GM21737 (cell line): ENCODE data around the gene LRP2BP.

ENCODE experiments used
- ATAC-seq: cut with Tn5 transposase; IDR thresholded peaks from one replicate; pipeline ENCODE4 v1.9.1; 2021; ENCODE audit warnings: mild to moderate bottlenecking, moderate library complexity; ENCODE audit not compliant: unreplicated experiment

Gene LRP2BP

GRCh38 chr4:185395956-185396723, 416 bp upstream of the LRP2BP start:
- ATAC-seq = peak; percentile 80

GRCh38 chr4:185394568-185395237, 1.0 kb downstream of the LRP2BP start:
- no peak for ATAC-seq

- no peak for ATAC-seq
Observed at GRCh38 chr4:185392156-185392555, 3.6 kb downstream of the LRP2BP start.

GRCh38 chr4:185390941-185391340, 4.8 kb downstream of the LRP2BP start:
- no peak for ATAC-seq

GRCh38 chr4:185387957-185388356, 7.8 kb downstream of the LRP2BP start:
- no peak for ATAC-seq

GRCh38 chr4:185384930-185385331, 10.8 kb downstream of the LRP2BP start:
- no peak for ATAC-seq

- ATAC-seq = no peak
Observed at GRCh38 chr4:185384061-185384460, 11.7 kb downstream of the LRP2BP start.

- no peak for ATAC-seq
Observed at GRCh38 chr4:185383451-185383850, 12.3 kb downstream of the LRP2BP start.

GRCh38 chr4:185382754-185383153, 13.0 kb downstream of the LRP2BP start:
- no peak for ATAC-seq

GRCh38 chr4:185381288-185382196, 14.2 kb downstream of the LRP2BP start:
- no peak for ATAC-seq

- no peak for ATAC-seq
Observed at GRCh38 chr4:185380320-185380719, 15.4 kb downstream of the LRP2BP start.

GRCh38 chr4:185379326-185380295, 16.1 kb downstream of the LRP2BP start:
- no peak for ATAC-seq

- ATAC-seq = no peak
Observed at GRCh38 chr4:185378264-185378663, 17.5 kb downstream of the LRP2BP start.

- ATAC-seq = no peak
Observed at GRCh38 chr4:185374573-185374972, 21.2 kb downstream of the LRP2BP start.

- ATAC-seq = no peak
Observed at GRCh38 chr4:185374027-185374426, 21.7 kb downstream of the LRP2BP start.

GRCh38 chr4:185371702-185372101, 24.0 kb downstream of the LRP2BP start:
- ATAC-seq = no peak

- no peak for ATAC-seq
Observed at GRCh38 chr4:185370268-185370949, 25.3 kb downstream of the LRP2BP start.

GRCh38 chr4:185369731-185370130, 26.0 kb downstream of the LRP2BP start:
- ATAC-seq = no peak

GRCh38 chr4:185364886-185365285, 30.8 kb downstream of the LRP2BP start:
- ATAC-seq = no peak

GRCh38 chr4:185363251-185363650, 32.5 kb downstream of the LRP2BP start:
- no peak for ATAC-seq
